GM06990 (cell line): ENCODE measurements around the gene ZBTB20.
A peak's percentile ranks its signal among the peaks of the same experiment; 100 is the strongest.

Experiments used
- DNase-seq: peaks from one replicate; pipeline ENCODE4 v3.0.0-alpha.2; 2011; ENCODE audit not compliant: insufficient read length; ENCODE audit errors: extremely low read depth
- H3K27me3 ChIP-seq: replicated peaks from 2 replicates; pipeline ENCODE4 v1.6.0; 2011; ENCODE audit warnings: low read length; ENCODE audit not compliant: control insufficient read depth, insufficient read depth
- H3K36me3 ChIP-seq: 2 replicates; pipeline ENCODE4 v1.5.1; 2011; ENCODE audit warnings: low read length; ENCODE audit not compliant: control insufficient read depth, insufficient read depth
- H3K4me3 ChIP-seq: replicated peaks from 2 replicates; pipeline ENCODE4 v1.5.1; 2011; ENCODE audit warnings: low read depth, mild to moderate bottlenecking, control low read depth, low read length
- TF ChIP-seq, protein P1 (sequence below): IDR thresholded peaks from 2 replicates; pipeline ENCODE4 v1.5.1; 2011; ENCODE audit warnings: low read length, control low read depth, mild to moderate bottlenecking, inconsistent platforms; ENCODE audit not compliant: insufficient read depth, poor library complexity, severe bottlenecking

The ZBTB20 gene

DNA sequence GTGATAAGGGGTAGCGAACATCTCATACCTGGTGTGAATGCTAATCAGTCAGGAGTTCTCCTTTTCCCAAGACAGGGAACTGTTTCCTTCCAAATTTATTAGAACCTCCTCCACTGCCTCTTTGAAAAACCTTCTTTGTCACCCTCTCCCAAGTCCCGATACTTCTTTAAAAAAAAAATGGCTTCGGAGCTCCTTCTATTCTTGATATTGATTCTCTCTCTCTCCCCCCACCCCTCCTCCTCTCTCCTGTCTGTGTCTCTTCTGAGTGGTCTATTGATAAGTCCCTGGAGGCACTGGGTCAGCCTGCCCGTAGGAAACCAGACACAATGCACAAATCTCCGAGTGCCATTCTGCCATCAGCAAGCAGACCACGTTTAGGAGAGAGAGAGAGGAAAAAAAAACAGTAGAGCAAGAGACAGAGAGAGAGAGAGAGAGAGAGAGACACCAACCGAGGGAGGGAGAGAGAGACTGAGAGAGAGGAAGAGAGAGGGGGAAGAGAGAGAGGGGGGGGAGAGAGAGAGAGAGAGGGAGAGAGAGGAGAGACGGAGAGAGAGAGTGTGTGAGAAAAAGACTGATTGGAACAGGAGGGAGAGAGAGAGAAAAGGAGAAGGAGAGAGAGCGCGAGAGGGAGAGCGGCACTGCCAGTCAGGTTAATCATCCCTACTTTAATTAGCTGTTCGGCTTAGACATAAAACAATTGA, 692.4 kb downstream of the ZBTB20 start:
- H3K4me3 ChIP-seq, result peak overlapping the region; percentile 53
- DNase-seq, result peak; percentile 18
- TF ChIP-seq, protein P1, sequence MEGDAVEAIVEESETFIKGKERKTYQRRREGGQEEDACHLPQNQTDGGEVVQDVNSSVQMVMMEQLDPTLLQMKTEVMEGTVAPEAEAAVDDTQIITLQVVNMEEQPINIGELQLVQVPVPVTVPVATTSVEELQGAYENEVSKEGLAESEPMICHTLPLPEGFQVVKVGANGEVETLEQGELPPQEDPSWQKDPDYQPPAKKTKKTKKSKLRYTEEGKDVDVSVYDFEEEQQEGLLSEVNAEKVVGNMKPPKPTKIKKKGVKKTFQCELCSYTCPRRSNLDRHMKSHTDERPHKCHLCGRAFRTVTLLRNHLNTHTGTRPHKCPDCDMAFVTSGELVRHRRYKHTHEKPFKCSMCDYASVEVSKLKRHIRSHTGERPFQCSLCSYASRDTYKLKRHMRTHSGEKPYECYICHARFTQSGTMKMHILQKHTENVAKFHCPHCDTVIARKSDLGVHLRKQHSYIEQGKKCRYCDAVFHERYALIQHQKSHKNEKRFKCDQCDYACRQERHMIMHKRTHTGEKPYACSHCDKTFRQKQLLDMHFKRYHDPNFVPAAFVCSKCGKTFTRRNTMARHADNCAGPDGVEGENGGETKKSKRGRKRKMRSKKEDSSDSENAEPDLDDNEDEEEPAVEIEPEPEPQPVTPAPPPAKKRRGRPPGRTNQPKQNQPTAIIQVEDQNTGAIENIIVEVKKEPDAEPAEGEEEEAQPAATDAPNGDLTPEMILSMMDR, result no peak
- no peaks in the 10 kb centered on the region for H3K27me3 ChIP-seq
- H3K36me3 ChIP-seq, result no peaks in the 10 kb centered on the region

DNA sequence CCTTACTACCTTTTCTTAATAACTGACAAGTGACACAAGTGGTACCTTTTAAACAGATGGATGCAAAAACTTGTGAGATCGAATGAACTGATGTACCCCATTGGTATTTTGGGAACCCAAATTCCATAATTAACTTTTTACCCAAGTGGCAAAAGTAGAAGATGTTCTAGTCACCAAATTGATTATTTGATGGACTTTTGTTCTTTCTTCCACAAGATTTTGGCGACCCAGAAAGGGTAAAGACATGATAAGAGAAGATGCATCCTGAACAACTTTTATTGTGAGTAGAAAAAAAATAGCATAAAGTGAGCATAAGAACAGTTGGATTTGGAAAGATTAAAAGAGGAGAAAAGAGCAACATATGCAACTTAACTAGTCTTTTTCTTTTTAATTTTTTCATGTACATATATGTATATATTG, 693.7 kb downstream of the ZBTB20 start:
- DNase-seq, result no peak
- H3K4me3 ChIP-seq, result peak overlapping the region; percentile 53

DNA sequence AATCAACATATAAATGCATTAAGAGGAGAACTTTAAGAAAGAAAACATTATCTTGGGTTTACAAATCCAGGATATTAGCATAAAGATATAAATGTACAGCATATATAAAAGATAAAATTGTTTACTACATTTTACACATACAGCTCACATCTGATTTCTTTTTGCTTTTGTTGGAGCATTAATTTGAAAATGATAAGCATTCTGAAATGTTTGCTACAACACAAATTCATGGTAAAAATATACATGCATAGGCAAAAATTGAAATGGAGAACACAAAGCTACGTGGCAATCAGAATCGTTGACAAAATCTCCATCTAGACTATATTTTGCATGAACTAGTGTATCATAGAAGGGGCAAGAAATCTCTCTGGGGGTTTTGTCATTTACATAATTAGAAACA, 694.2 kb downstream of the ZBTB20 start:
- TF ChIP-seq, protein P1, result no peak
- no peaks in the 10 kb centered on the region for H3K27me3 ChIP-seq

More for the DNA sequence above, 693.7 kb downstream of the ZBTB20 start:
- TF ChIP-seq, protein P1, result no peak
- H3K27me3 ChIP-seq, result no peaks in the 10 kb centered on the region
- no peaks in the 10 kb centered on the region for H3K36me3 ChIP-seq

DNA sequence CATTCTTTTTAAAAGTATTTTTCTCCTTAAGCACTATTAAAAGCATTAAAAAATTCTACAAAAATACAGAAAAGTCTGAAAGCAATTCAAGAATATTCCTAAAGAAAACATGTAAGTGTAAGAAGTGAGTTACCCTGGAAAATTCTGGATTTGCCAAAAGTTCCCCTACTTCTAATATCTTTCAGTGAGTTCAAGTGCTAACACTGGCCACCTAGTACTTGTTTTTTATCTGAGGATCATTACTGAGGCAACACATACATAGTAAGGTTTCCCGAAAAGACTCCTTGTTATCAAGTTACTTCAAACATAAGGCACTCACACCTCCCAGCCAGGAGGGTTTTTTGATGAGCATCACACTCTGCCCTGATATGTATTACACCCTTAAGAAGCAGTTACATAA, 694.8 kb downstream of the ZBTB20 start:
- TF ChIP-seq, protein P1, result no peak
- Histone ChIP-seq H3K27me3 (no peaks in the 10 kb centered on the region), H3K36me3 (no peaks in the 10 kb centered on the region), H3K4me3 (no peak overlapping the region)
- DNase-seq, result no peak

More for the DNA sequence above, 694.2 kb downstream of the ZBTB20 start:
- Histone ChIP-seq H3K4me3 (peak overlapping the region; percentile 53), H3K36me3 (no peaks in the 10 kb centered on the region)
- no peak for DNase-seq

DNA sequence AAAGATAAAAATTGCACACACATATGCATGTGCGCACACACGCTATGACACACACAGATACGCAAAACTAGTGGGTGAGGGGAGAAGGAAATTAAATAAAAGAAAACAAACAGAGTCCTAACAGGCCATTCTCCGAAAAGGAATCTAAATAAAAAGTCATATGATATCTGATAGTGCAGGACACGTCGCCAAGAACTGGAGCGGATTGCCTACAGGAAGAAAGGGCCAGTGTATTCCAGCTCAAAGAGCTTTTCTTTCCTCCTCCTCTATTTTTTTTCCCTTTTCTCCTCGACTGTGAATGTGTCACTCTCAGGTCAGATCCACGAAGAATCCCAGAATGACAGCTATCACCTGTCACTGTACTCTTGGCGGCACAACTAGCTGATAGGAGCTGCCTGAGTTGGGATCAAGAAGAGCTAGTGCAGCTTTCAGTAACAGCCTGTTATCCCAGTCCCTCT, 695.5 kb downstream of the ZBTB20 start:
- Histone ChIP-seq H3K27me3 (no peaks in the 10 kb centered on the region), H3K36me3 (no peaks in the 10 kb centered on the region), H3K4me3 (peak overlapping the region; percentile 20)
- TF ChIP-seq, protein P1, result no peak
- no peak for DNase-seq
